GM12891 (cell line): ENCODE results near the gene MRPL38.
"Not testable (repeated sequence)": the region's sequence is repeated elsewhere in the genome, so short reads cannot be mapped to it uniquely, and the experiment has no call there.

ENCODE experiments used
- POLR2A ChIP-seq: IDR thresholded peaks from 2 replicates; pipeline ENCODE4 v1.6.1; 2011; ENCODE audit warnings: low read depth, low read length, control low read depth
- POLR2AphosphoS5 ChIP-seq: IDR thresholded peaks from 2 replicates; pipeline ENCODE4 v1.6.1; 2011; ENCODE audit warnings: low read depth, low read length, control low read depth
- SPI1 ChIP-seq: IDR thresholded peaks from 2 replicates; pipeline ENCODE4 v1.6.1; 2011; ENCODE audit warnings: low read depth, low read length, control low read depth

DNA sequence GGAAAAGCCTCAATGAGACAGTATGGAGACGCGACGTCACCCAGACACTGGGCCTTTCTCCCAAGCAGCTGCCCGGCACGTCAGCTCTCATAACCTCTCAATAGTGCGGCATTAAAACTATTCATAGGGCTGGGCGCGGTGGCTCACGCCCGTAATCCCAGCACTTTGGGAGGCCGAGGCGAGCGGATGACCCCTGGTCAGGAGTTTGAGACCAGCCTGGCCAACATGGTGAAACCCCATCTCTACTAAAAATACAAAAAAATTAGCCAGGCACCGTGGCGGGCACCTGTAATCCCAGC, 53.0 kb downstream of the MRPL38 start:
- TF ChIP-seq POLR2AphosphoS5, POLR2A, SPI1: not testable (repeated sequence)
